ENCODE data around the gene TEFM. TPM values are rescaled to one million over a fixed set of nuclear protein-coding genes. Genes with fewer than 3 reads are reported as not detected.
"Not testable (repeated sequence)": the region's sequence is repeated elsewhere in the genome, so short reads cannot be mapped to it uniquely, and the experiment has no call there.

Gene TEFM
- total RNA-seq, 3 donors from 2014 or later = 16.1 to 18.3 (median 16.3) TPM

DNA sequence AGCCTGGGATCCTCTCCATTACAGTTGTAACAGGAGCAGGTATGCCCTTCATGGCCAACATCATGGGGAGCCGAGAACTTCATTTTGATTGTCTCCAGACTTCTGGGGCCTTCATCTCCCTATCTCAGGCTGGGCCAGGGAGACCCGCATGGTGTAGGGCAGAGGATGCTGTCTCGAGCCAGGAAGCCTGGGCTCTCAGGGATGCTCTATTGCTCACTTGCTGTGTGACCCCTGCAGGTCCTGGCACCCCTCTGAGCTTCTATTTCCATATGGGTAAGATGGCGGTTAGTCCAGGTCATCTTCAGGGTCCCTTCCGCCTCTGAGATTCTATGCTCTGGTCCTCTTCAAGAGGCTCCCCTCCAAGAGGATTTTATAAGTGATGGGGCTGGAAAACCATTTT is 44.2 kb upstream of the TEFM start:
- DNase-seq = no peak
- no peaks in the 10 kb centered on the region for H3K9me3 ChIP-seq
- no peak for ATAC-seq
- no peaks in the 10 kb centered on the region for H3K36me3 ChIP-seq (ENCODE audit: low read depth)
- no peak overlapping the region for H3K4me3 ChIP-seq
- peaks cover 9% of the 10 kb centered on the region for H3K4me1 ChIP-seq (ENCODE audit: low read depth)
- TF ChIP-seq, protein P1, sequence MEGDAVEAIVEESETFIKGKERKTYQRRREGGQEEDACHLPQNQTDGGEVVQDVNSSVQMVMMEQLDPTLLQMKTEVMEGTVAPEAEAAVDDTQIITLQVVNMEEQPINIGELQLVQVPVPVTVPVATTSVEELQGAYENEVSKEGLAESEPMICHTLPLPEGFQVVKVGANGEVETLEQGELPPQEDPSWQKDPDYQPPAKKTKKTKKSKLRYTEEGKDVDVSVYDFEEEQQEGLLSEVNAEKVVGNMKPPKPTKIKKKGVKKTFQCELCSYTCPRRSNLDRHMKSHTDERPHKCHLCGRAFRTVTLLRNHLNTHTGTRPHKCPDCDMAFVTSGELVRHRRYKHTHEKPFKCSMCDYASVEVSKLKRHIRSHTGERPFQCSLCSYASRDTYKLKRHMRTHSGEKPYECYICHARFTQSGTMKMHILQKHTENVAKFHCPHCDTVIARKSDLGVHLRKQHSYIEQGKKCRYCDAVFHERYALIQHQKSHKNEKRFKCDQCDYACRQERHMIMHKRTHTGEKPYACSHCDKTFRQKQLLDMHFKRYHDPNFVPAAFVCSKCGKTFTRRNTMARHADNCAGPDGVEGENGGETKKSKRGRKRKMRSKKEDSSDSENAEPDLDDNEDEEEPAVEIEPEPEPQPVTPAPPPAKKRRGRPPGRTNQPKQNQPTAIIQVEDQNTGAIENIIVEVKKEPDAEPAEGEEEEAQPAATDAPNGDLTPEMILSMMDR (IDR thresholded peaks at IDR 0.05) = no peak
- intact Hi-C loops (cut with DNase I, micrococcal nuclease) = no loop called here

DNA sequence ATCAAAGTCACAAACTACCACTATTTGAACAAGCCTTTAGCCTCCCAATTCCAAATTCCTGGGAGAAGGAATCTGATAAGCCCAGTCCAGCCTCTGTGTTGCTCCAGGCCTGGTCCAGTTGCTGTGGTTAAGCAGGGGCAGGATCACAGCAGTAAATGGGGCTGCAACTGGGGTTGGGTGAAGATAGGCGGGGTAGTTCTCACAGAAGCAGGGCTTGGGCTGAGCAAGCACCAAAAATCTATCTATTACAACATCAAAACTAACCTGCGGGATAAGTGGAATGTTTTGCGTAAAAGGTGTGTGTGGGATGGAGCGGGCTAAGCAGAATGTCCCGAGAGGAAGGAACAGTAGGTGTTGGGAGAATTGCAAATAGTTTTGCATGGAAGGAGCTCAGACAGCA is 41.8 kb upstream of the TEFM start:
- intact Hi-C loops (cut with DNase I, micrococcal nuclease) = no loop called here

DNA sequence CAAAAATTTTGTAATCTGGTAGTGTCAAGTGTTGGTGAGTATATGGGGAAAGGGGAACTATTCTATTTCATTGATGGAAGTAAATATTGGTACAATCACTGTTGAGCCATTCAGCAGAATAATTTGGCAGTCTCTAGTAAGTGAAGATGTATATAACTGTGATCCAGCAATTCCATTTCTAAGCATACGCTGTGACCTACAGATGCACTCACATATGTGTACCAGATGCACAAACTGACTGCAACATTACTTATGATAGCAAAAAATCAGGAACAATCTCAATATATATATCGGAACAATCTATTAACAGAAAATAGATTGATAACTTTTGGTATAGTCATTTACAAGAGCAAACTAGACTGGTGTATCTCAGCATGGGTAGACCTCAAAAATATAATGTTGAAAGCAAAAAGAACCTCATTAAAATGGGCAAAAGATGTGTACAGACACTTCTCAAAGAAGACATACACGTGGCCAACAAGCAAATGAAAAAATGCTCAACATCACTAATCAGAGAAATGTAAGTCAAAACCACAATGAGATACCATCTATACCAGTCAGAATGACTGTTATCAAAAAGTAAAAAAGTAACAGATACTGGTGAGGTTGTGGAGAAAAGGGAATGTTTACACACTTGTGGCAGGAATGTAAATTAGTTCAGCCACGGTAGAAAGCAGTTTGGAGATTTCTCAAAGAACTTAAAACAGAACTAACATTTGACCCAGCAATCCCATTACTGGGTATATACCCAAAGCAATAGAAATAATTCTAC is 36.5 kb upstream of the TEFM start:
- no peak for ATAC-seq
- no peak for DNase-seq
- TF ChIP-seq, protein P1 (IDR thresholded peaks at IDR 0.05) = no peak
- Histone ChIP-seq H3K4me3 (no peak overlapping the region), H3K9me3 (no peaks in the 10 kb centered on the region), H3K36me3 (ENCODE audit: low read depth) (no peaks in the 10 kb centered on the region), H3K4me1 (ENCODE audit: low read depth) (no peaks in the 10 kb centered on the region)
- intact Hi-C loops (cut with DNase I, micrococcal nuclease) = no loop called here

More for the DNA sequence above, 41.8 kb upstream of the TEFM start:
- Histone ChIP-seq H3K36me3 (ENCODE audit: low read depth) (no peaks in the 10 kb centered on the region), H3K4me3 (no peak overlapping the region), H3K4me1 (ENCODE audit: low read depth) (peaks cover 9% of the 10 kb centered on the region), H3K9me3 (no peaks in the 10 kb centered on the region)
- TF ChIP-seq, protein P1 (IDR thresholded peaks at IDR 0.05) = no peak
- DNase-seq (no peak), ATAC-seq (no peak)

DNA sequence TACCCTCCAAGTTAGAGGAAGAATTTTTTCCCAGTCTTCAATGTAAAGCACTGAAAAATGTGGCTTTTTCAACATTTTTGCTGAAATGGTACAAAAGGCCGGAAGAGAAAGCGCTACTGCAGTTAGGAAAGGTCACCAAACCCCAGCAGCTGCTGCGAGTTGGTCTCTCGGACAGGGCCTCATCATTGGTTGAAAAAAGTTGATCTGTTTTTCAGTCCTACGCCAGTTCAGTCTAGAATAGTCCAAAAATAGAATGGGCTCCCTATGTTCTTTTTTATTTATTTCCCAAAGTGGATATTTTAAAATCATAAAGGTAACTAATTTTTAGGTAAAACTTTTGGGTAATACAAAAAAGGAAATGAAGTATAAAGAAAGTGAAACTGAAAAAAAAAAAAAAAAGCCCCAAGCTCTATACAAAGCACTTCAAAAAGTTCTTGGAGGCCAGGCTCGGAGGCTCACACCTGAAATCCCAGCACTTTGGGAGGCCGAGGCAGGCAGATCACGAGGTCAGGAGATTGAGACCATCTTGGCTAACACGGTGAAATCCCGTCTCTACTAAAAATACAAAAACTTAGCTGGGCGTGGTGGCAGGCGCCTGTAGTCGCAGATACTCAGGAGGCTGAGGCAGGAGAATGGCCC is 33.1 kb upstream of the TEFM start:
- TF ChIP-seq, protein P1 (IDR thresholded peaks at IDR 0.05) = no peak
- no peak for ATAC-seq

DNA sequence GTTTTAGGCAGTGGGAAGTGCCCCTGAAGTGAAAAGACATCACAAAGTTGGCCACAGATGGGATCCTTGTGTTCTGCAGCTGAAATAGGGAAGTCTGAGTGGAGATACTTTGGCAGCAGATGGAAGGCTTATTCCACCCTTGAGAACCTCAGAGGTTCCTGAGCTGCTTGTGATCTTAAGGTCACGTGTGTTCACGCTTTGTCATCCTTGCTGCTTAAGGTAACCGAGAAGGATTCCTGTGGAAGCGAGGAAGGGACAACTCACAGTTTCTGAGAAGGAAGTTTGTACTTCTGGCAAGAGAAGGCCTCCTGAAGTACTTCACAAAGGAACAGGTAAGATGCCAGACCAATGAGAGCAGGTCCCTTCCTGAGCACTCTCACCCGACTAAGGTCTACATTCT is 27.9 kb upstream of the TEFM start:
- ATAC-seq = no peak
- TF ChIP-seq, protein P1 (IDR thresholded peaks at IDR 0.05) = no peak
- no peak overlapping the region for H3K4me3 ChIP-seq
- no peaks in the 10 kb centered on the region for H3K36me3 ChIP-seq (ENCODE audit: low read depth)
- no peak for DNase-seq
- no peaks in the 10 kb centered on the region for H3K9me3 ChIP-seq
- intact Hi-C loops (cut with DNase I, micrococcal nuclease) = no loop called here
- no peaks in the 10 kb centered on the region for H3K4me1 ChIP-seq (ENCODE audit: low read depth)

More for the DNA sequence above, 33.1 kb upstream of the TEFM start:
- no peak for DNase-seq
- no peaks in the 10 kb centered on the region for H3K9me3 ChIP-seq
- intact Hi-C loops (cut with DNase I, micrococcal nuclease) = no loop called here
- no peaks in the 10 kb centered on the region for H3K4me1 ChIP-seq (ENCODE audit: low read depth)
- H3K4me3 ChIP-seq = no peak overlapping the region
- H3K36me3 ChIP-seq (ENCODE audit: low read depth) = no peaks in the 10 kb centered on the region

DNA sequence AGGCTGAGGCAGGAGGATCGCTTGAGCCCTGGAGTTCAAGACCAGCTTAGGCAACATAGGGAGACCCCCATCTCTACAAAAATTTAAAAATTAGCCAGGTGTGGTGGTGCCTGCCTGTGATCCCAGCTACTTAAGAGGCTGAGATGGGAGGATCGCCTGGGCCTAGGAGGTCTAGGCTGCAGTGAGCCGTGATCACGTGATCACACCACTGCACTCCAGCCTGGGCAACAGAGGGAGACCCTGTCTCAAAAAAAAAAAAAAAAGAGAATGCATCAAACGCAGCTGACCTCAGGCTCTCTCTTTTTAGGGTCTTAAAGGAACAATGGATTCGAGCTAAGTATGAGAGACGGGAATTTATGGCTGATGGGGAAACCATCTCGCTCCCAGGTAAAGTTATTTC is 25.5 kb upstream of the TEFM start:
- intact Hi-C loops (cut with DNase I, micrococcal nuclease) = not testable (repeated sequence)

More for the DNA sequence above, 25.5 kb upstream of the TEFM start:
- H3K4me3 ChIP-seq; H3K9me3 ChIP-seq; H3K36me3 ChIP-seq (ENCODE audit: low read depth); H3K4me1 ChIP-seq (ENCODE audit: low read depth); ATAC-seq; DNase-seq: not testable (repeated sequence)

Data from mucosa of descending colon (tissue), 3 donors.